ENCODE data around the gene CSN1S1. TPM values are rescaled to one million over a fixed set of nuclear protein-coding genes. Genes with fewer than 3 reads are reported as not detected.

The CSN1S1 gene
- total RNA-seq, 4 donors from 2014 or later, result 3.9 TPM; not detected in 3

DNA sequence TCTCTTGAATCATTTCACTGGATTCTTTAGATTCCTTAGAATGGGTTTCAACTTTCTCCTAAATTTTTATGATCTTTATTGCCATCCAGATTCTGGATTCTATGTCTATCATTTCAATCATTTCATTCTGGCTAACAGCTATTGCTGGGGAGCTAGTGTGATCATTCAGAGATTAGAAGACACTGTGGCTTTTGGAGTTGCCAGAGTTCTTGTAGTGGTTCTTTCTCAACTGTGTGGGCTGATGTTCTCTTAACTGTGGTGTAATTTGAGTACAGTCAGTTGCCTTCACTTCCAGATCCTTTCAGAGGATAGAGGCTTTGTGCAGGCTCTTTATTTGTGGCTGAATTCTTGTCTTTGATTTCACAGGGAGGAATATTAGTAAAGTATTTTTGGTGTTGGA, 46.7 kb downstream of the CSN1S1 start:
- TF ChIP-seq POLR2A (IDR thresholded peaks at IDR 0.05), result no peak
- no peak for TF ChIP-seq EP300 (IDR thresholded peaks at IDR 0.05)
- Histone ChIP-seq H3K9me3 (no peaks in the 10 kb centered on the region), H3K4me1 (no peaks in the 10 kb centered on the region), H3K4me3 (no peak overlapping the region), H3K27ac (no peak overlapping the region), H3K27me3 (no peaks in the 10 kb centered on the region), H3K36me3 (no peaks in the 10 kb centered on the region)
- DNase-seq (ENCODE audit: low spot score in 2 of 2), result no peak

- Histone ChIP-seq H3K4me3 (no peak overlapping the region), H3K9me3 (no peaks in the 10 kb centered on the region), H3K4me1 (peaks cover 0 to 5% (median 0%) of the 10 kb centered on the region in 4 donors), H3K36me3 (no peaks in the 10 kb centered on the region), H3K27me3 (no peaks in the 10 kb centered on the region), H3K27ac (no peak overlapping the region)
- 38 to 44% methylated on average over 2 of the region's 2 CpGs for WGBS, 2 donors
- no peak for TF ChIP-seq EP300 (IDR thresholded peaks at IDR 0.05)
- no peak for TF ChIP-seq POLR2A (IDR thresholded peaks at IDR 0.05)
- no peak for TF ChIP-seq CTCF (IDR thresholded peaks at IDR 0.05)
- no peak for DNase-seq (ENCODE audit: low spot score in 2 of 2)
Observed at GRCh38 chr4:69984030-69984443, 53.2 kb downstream of the CSN1S1 start.

DNA sequence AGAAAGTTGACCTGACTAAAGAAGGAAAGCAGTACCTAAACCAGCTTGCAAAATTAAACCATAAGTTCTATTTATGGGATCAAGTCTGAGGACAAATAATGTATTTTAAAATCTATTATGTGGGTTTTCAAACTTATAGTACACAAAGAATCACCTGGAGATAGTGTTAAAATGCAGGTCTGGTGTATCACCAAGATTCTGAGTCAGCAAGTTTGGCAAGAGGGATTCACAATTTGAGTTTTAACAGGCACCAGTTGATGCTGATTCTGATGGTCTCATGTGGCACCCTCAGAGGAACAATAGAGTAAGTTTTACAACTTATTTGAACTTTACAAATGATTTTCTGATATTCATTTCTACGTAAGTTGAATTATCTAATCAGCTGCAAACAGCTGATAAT, 55.8 kb downstream of the CSN1S1 start:
- peaks cover 0 to 5% (median 0%) of the 10 kb centered on the region in 4 donors for H3K4me1 ChIP-seq
- 81 to 88% methylated on average over 1 of the region's 1 CpG for WGBS, 2 donors
- H3K36me3 ChIP-seq, result no peaks in the 10 kb centered on the region
- H3K27ac ChIP-seq, result no peak overlapping the region
- no peaks in the 10 kb centered on the region for H3K27me3 ChIP-seq
- TF ChIP-seq CTCF (IDR thresholded peaks at IDR 0.05), result no peak
- TF ChIP-seq EP300 (IDR thresholded peaks at IDR 0.05), result no peak
- no peak for TF ChIP-seq POLR2A (IDR thresholded peaks at IDR 0.05)
- DNase-seq (ENCODE audit: low spot score in 2 of 2), result no peak
- H3K4me3 ChIP-seq, result no peak overlapping the region
- H3K9me3 ChIP-seq, result no peaks in the 10 kb centered on the region

- 87 to 88% methylated on average over 4 of the region's 4 CpGs for WGBS, 2 donors
- Histone ChIP-seq H3K36me3 (no peaks in the 10 kb centered on the region), H3K27me3 (no peaks in the 10 kb centered on the region), H3K4me1 (no peaks in the 10 kb centered on the region), H3K4me3 (no peak overlapping the region), H3K9me3 (no peaks in the 10 kb centered on the region), H3K27ac (no peak overlapping the region)
- no peak for DNase-seq (ENCODE audit: low spot score in 2 of 2)
- no peak for TF ChIP-seq CTCF (IDR thresholded peaks at IDR 0.05)
- TF ChIP-seq POLR2A (IDR thresholded peaks at IDR 0.05), result no peak
- TF ChIP-seq EP300 (IDR thresholded peaks at IDR 0.05), result no peak
Observed at GRCh38 chr4:69991016-69991415, 60.1 kb downstream of the CSN1S1 start.

DNA sequence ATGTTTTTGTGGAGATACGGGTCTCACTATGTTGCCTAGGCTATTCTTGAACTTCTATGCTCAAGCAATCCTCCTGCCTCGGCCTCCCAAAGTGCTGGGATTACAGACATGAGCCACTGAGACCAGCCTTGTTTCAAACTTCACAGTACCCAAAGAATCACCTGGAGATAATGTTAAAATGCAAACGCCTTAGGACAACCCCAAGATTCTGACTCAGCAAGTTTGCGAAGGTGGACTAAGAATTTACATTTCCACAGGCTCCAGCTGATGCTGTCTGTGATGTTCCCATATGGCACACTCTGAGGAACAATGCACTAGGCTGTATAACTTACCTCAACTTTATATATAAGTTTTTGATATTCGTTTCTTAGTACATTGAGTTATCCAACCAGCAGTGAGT, 63.9 kb downstream of the CSN1S1 start:
- Histone ChIP-seq H3K36me3 (no peaks in the 10 kb centered on the region), H3K9me3 (no peaks in the 10 kb centered on the region), H3K4me1 (no peaks in the 10 kb centered on the region), H3K4me3 (no peak overlapping the region), H3K27me3 (no peaks in the 10 kb centered on the region), H3K27ac (no peak overlapping the region)
- TF ChIP-seq EP300 (IDR thresholded peaks at IDR 0.05) (no peak), CTCF (IDR thresholded peaks at IDR 0.05) (no peak), POLR2A (IDR thresholded peaks at IDR 0.05) (no peak)
- WGBS, 2 donors, result 83% methylated on average over 5 of the region's 5 CpGs
- DNase-seq (ENCODE audit: low spot score in 2 of 2), result no peak

DNA sequence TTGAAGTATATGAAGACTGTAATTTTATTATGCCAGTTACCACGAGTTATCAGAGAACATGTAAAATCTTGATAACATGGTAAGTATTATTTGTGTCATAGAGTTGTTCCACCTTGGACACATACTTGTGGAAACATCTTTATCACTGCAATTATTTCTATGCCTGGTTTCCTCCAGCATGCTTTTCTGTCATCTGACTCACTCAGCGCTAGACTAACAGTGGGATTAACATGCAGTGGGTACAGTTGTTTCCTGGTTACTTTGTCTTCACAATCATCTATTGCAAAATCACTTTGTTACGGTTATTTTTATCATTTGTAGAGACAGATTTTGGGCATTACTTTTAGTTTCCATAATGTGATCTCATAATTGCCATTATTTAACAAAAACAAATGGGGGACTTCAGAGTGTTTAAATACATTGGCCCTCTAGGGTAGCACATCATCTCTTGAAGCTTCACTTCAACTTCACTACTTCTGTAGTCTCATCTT, 64.7 kb downstream of the CSN1S1 start, which contains the start of gene STATH:
Gene STATH (plus strand): TSS at position 441 of the 491 bp plus-strand sequence. CDS start 2,472 bp downstream, outside the sequence.
- no peaks in the 10 kb centered on the region for H3K9me3 ChIP-seq
- 71 to 79% methylated on average over 3 of the region's 3 CpGs for WGBS, 2 donors
- H3K36me3 ChIP-seq, result no peaks in the 10 kb centered on the region
- H3K27ac ChIP-seq, result no peak within 1 kb of the TSS
- H3K27me3 ChIP-seq, result no peaks in the 10 kb centered on the region
- H3K4me3 ChIP-seq, result no peak within 1 kb of the TSS
- no peak for DNase-seq (ENCODE audit: low spot score in 2 of 2)
- TF ChIP-seq EP300 (IDR thresholded peaks at IDR 0.05), result no peak
- no peak for TF ChIP-seq CTCF (IDR thresholded peaks at IDR 0.05)
- no peak for TF ChIP-seq POLR2A (IDR thresholded peaks at IDR 0.05)
- no peaks in the 10 kb centered on the region for H3K4me1 ChIP-seq
